AG04449 (cell line): ENCODE data around the gene OTUD4.

ENCODE experiments used
- CTCF ChIA-PET: fragments of 350-600 bp; formaldehyde crosslinking; extraction: SDS; loops from one replicate; lab custom pipeline; 2021; ENCODE audit warnings: antibody characterized with exemption; lab: Yijun Ruan, JAX
- POLR2A ChIA-PET: fragments of 400-600, 350-600 bp; formaldehyde crosslinking; extraction: SDS; loops from one replicate; lab custom pipeline; 2020; ENCODE audit warnings: antibody characterized with exemption, inconsistent platforms; lab: Yijun Ruan, JAX
- DNase-seq: peaks from one replicate; pipeline ENCODE4 v3.0.0-alpha.2; 2010; ENCODE audit warnings: low read depth, low spot score
- H3K4me3 ChIP-seq: 2 replicates; pipeline ENCODE4 v1.5.1; 2011; ENCODE audit warnings: low read depth, mild to moderate bottlenecking, control low read depth, low read length
- TF ChIP-seq, protein P1 (sequence below): IDR thresholded peaks from one replicate; pipeline ENCODE4 v1.5.1; 2011; ENCODE audit warnings: mild to moderate bottlenecking, moderate library complexity, low read length, control low read depth, inconsistent platforms; ENCODE audit not compliant: insufficient read depth; ENCODE audit errors: missing control alignments

Gene OTUD4

DNA sequence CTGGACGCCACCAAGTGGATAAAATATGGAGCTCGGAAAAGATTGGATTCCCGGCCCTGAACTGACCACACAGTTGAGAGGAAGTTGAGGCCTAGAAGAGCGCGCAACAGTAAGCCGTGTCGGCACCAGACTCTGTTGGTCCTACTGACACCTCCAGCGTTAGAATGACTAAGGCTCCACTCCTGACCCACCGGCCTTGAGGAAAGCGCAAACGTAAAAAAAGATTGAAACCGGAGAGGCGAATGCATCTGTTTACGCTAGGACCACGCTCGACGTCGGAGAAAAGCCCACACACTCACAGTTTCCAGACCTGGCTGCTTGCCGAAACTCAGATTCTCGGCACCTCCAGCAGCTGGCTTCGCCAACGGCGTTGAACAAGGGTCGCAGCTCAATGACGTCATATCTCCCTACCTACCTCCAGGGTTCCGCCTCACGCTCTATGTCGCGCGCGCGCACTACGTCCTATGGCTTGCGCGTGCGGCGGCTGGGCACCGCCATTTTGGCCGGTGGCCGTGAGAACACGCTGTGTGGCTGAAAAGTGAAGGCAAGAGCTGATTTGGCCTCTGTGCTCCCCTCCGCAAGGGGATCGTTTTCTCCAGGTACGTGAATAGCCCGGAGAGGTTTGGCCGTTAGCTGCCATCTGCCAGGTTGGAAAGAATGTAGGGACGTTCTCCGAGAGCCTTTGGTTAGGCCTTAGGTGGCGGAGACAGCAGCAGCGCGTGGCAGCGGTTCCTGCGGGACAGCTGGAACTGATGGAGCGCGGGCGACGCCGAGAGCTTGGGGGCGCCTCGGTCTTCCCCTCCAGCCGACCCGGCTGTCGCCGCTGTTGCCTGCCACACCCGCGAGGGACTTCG lies 82.3 kb downstream of the OTUD4 start, which contains the start of the genes ABCE1 and ANAPC10:
Gene ABCE1 (plus strand): TSS at position 491 of the 854 bp plus-strand sequence. CDS start 6,102 bp downstream, outside the sequence.
Gene ANAPC10 (minus strand): TSS at position 376 of the 854 bp plus-strand sequence. CDS start 2,097 bp downstream, outside the sequence.
- peak within 1 kb of the TSS; percentile 91 for H3K4me3 ChIP-seq
- TF ChIP-seq, protein P1, sequence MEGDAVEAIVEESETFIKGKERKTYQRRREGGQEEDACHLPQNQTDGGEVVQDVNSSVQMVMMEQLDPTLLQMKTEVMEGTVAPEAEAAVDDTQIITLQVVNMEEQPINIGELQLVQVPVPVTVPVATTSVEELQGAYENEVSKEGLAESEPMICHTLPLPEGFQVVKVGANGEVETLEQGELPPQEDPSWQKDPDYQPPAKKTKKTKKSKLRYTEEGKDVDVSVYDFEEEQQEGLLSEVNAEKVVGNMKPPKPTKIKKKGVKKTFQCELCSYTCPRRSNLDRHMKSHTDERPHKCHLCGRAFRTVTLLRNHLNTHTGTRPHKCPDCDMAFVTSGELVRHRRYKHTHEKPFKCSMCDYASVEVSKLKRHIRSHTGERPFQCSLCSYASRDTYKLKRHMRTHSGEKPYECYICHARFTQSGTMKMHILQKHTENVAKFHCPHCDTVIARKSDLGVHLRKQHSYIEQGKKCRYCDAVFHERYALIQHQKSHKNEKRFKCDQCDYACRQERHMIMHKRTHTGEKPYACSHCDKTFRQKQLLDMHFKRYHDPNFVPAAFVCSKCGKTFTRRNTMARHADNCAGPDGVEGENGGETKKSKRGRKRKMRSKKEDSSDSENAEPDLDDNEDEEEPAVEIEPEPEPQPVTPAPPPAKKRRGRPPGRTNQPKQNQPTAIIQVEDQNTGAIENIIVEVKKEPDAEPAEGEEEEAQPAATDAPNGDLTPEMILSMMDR = no peak
- ChIA-PET POLR2A (interaction anchor here (0.6 to 0.9 kb wide), 2 partner anchors 14 to 523 kb away, joined by 3 read pairs; no protein-coding TSS in a partner anchor), CTCF (interaction anchor here (0.9 to 1.9 kb wide), 8 partner anchors 10 to 930 kb away, joined by 3 to 7 read pairs (median 4); no protein-coding TSS in a partner anchor)
- peak; percentile 83 for DNase-seq

DNA sequence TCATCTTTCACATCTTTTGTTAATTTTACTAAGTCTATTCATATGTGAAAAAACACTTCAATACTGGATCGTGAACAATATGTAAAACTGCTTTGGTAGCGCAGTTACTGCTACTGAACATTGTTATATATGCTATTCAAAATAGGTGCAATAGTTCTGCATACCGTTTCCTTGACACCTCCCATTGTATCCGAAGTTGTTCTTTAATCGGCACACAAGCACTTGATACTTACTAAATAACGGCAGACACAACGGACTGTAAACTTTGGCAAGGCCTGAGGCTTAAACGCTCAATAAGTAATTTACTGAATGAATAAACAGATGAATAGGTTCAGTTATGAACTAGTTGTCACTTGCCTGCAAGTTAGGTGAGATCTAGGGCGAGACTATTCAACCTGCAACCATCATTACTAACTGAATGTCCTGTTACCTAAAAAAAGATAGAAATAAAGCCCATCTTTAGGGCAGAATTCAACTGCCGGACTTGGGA lies 83.0 kb downstream of the OTUD4 start:
- ChIA-PET CTCF (interaction anchor here (0.9 to 1.9 kb wide), 8 partner anchors 9 to 930 kb away, joined by 3 to 7 read pairs (median 4); no protein-coding TSS in a partner anchor), POLR2A (interaction anchor here (0.6 to 0.9 kb wide), 2 partner anchors 13 to 522 kb away, joined by 3 read pairs; no protein-coding TSS in a partner anchor)
- no peak for DNase-seq
- TF ChIP-seq, protein P1 = no peak
- H3K4me3 ChIP-seq = peak overlapping the region; percentile 91

- DNase-seq = no peak
- POLR2A ChIA-PET = no interaction called here
- CTCF ChIA-PET = interaction anchor here (1.1 kb wide), 1 partner anchor 916 kb away, joined by 3 read pairs; no protein-coding TSS in a partner anchor
- TF ChIP-seq, protein P1 = no peak
- no peak overlapping the region for H3K4me3 ChIP-seq
Observed at GRCh38 chr4:145093638-145094037, 86.8 kb downstream of the OTUD4 start.

- TF ChIP-seq, protein P1 = no peak
- ChIA-PET CTCF (interaction anchor here (1.3 kb wide), 1 partner anchor 8 kb away, joined by 3 read pairs; no protein-coding TSS in a partner anchor), POLR2A (no interaction called here)
- DNase-seq = no peak
- H3K4me3 ChIP-seq = no peak overlapping the region
Observed at GRCh38 chr4:145090380-145090779, 90.0 kb downstream of the OTUD4 start.

GRCh38 chr4:145083891-145084605 lies 96.3 kb downstream of the OTUD4 start:
- TF ChIP-seq, protein P1 = no peak
- ChIA-PET CTCF (interaction anchor here (0.7 to 2.0 kb wide), 2 partner anchors 22 to 910 kb away, joined by 3 to 8 read pairs; no protein-coding TSS in a partner anchor), POLR2A (interaction anchor here (0.6 to 1.0 kb wide), 2 partner anchors 14 to 15 kb away, joined by 3 read pairs; partner anchors contain the start of gene ANAPC10)
- no peak for DNase-seq
- H3K4me3 ChIP-seq = no peak overlapping the region
